GM13977 (cell line): ENCODE measurements around the gene VPS26A.

Experiments
- DNase-seq: peaks from one replicate; pipeline ENCODE4 v3.0.0; 2012; ENCODE audit warnings: low spot score
- in situ Hi-C: fragments of 300-500 bp; cut with MboI; formaldehyde crosslinking; loops from one replicate; pipeline ENCODE4 v1.12.0; 2022; ENCODE audit warnings: low sequenced_read_pairs, low pct_unique_long_range_greater_than_20kb, mixed read lengths, inconsistent platforms; ENCODE audit not compliant: unreplicated experiment
- TF ChIP-seq, protein P1 (sequence below): IDR thresholded peaks from 2 replicates; pipeline ENCODE4 v1.5.1; 2012; ENCODE audit warnings: mild to moderate bottlenecking, control low read depth; ENCODE audit not compliant: insufficient read depth; ENCODE audit errors: extremely low read depth, missing control alignments

The VPS26A gene

DNA sequence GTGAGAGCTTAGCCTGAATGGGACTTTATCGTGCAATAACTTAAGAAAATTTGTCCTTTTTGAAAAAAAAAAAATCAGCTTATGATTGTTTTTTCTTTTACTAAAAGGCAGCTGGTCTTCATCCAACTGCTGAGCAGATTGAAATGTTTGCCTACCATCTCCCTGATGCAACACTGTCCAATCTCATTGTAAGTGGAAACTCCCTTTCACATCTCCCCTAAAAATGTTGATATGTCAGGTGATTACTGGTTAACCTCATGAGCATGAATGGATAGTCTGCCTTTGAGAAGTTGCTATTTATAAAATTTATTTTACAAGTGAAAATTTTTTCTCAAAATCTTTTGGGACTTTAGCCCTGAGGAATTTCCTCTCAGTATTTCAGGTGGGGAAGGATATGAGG lies 78.4 kb downstream of the VPS26A start:
- TF ChIP-seq, protein P1, sequence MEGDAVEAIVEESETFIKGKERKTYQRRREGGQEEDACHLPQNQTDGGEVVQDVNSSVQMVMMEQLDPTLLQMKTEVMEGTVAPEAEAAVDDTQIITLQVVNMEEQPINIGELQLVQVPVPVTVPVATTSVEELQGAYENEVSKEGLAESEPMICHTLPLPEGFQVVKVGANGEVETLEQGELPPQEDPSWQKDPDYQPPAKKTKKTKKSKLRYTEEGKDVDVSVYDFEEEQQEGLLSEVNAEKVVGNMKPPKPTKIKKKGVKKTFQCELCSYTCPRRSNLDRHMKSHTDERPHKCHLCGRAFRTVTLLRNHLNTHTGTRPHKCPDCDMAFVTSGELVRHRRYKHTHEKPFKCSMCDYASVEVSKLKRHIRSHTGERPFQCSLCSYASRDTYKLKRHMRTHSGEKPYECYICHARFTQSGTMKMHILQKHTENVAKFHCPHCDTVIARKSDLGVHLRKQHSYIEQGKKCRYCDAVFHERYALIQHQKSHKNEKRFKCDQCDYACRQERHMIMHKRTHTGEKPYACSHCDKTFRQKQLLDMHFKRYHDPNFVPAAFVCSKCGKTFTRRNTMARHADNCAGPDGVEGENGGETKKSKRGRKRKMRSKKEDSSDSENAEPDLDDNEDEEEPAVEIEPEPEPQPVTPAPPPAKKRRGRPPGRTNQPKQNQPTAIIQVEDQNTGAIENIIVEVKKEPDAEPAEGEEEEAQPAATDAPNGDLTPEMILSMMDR, result no peak
- peak; percentile 44 for DNase-seq
- in situ Hi-C loops, result loop anchor here (25.0 kb wide), 1 partner anchor 190 kb away; no protein-coding TSS in a partner anchor

DNA sequence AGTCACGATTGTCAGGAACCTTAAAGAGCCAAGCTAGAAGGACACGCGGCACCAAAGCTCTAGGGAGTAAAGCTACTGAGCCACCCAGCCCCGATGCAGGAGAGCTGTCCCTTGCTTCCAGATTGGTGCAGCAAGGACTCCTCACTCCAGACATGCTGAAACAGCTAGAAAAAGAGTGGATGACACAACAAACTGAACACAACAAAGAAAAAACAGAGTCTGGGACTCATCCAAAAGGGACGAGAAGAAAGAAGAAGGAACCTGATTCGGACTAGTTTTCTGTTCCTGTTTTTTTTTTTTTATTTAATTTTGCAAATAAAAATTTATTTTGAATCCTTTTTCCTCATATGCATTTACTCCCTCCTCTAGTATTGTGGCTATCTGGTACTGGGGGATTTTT lies 84.8 kb downstream of the VPS26A start:
- TF ChIP-seq, protein P1, result no peak
- DNase-seq, result no peak
- in situ Hi-C loops, result loop anchor here (25.0 kb wide), 1 partner anchor 196 kb away; no protein-coding TSS in a partner anchor

DNA sequence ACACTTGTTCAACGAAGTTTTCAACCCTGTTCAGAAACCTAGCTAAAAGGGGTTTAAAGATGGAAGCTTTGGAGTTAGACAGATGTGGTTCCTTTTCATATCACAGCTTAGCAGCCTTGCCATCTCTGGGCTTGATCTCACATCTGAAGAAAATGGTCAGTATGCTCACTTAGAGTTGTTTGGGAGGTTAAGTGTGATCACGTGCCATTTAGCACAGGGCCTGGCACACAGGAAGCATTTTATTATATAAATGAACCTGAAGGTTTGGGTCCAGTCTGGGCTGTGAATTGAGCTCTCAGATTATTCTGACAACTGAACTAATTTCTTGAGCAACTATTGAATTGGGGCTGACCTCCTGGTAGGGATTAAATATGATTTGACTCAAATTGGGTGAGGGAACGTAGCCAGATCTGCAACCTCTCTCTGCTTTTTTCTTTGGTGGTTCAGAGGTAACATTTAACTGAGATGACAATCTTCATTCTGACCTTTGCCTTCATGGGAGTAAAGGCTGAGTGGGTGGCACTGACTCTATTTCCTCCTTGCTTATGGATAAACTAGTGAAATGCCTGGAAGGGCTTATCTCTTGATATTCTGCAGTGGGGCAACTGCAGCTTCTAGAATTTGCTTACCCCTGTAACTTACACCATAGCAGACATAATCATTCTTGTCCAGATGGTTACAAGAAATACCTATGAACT lies 86.0 kb downstream of the VPS26A start:
- in situ Hi-C loops, result loop anchor here (25.0 kb wide), 1 partner anchor 198 kb away; no protein-coding TSS in a partner anchor

DNA sequence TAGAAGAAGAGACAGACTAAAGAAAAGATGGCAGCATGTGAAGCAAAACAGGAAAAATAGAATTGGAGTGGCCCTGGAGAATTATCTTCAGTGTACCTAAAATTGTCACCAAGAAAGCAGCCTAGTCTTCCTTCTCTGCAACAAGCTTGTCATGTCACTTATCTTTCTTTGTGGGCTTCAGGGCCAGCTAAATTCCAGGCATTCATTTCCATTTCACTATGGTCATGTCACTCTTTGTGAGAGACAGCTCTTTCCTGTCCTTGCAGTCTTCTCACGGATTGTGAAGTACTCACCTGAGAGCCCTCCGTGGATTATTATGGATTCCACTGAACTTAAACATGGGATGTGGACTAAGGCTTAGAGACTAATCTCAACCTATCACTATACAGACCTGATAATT lies 87.1 kb downstream of the VPS26A start:
- in situ Hi-C loops, result loop anchor here (25.0 kb wide), 1 partner anchor 199 kb away; no protein-coding TSS in a partner anchor
- TF ChIP-seq, protein P1, result no peak
- DNase-seq, result no peak

More for the DNA sequence above, 86.0 kb downstream of the VPS26A start:
- TF ChIP-seq, protein P1, result no peak
- DNase-seq, result no peak

DNA sequence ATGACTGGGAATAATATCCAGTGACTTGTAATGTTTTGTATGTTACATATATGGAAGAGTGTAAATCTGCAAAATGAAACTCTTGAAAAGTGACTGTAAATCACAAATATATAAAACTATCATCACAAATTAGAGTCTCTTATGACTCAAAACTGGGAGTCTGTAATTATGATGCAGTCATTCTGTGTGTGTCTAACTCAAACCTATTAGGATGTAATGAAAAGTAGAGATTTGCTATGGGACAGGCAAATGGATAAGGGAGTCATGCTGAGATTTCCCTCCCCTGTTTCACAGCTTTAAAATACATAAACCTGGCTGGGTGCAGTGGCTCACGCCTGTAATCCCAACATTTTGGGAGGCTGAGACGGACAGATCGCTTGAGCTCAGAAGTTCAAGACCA lies 87.5 kb downstream of the VPS26A start:
- TF ChIP-seq, protein P1, result no peak
- in situ Hi-C loops, result loop anchor here (25.0 kb wide), 1 partner anchor 199 kb away; no protein-coding TSS in a partner anchor
- DNase-seq, result no peak

DNA sequence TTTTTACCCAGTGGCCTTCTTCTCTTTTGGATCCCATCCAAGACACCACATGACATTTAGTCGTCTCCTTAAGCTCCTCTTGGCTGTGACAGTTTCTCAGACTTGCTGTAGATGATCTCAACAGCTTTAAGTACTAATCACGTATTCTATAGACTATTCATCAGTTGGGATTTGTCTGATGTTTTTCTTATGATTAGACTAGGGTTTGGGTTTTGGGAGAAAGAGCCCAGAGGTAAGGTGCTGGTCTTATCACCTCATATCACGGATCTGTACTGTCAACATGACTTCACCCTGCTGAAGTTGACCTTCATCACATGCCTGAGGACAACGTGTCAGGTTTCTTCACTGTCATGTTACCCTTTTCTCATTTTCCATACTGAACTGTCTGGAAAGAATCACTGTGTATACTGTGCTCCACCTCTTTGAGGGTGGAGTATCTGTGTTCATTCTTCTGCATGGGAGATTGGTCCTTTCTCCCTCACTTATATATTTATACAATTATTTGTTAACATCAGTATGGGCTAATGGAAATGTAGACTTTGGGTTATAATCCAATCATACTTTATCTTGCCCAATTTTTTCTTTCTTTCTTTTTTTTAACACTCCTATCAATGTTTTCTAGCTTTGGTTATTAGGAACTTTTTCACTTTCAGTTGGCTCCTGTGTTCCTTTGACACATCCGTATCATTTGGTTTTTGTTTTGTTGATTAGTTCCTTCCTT lies 89.8 kb downstream of the VPS26A start:
- in situ Hi-C loops, result loop anchor here (25.0 kb wide), 1 partner anchor 201 kb away; no protein-coding TSS in a partner anchor
- DNase-seq, result no peak
- TF ChIP-seq, protein P1, result no peak
